MV-4-11 (cell line): ENCODE data around the gene MEIS1.

Source experiments
- DNase-seq: peaks from one replicate; lab custom pipeline; 2025; lab: John Stamatoyannopoulos, UW

Gene MEIS1

DNA sequence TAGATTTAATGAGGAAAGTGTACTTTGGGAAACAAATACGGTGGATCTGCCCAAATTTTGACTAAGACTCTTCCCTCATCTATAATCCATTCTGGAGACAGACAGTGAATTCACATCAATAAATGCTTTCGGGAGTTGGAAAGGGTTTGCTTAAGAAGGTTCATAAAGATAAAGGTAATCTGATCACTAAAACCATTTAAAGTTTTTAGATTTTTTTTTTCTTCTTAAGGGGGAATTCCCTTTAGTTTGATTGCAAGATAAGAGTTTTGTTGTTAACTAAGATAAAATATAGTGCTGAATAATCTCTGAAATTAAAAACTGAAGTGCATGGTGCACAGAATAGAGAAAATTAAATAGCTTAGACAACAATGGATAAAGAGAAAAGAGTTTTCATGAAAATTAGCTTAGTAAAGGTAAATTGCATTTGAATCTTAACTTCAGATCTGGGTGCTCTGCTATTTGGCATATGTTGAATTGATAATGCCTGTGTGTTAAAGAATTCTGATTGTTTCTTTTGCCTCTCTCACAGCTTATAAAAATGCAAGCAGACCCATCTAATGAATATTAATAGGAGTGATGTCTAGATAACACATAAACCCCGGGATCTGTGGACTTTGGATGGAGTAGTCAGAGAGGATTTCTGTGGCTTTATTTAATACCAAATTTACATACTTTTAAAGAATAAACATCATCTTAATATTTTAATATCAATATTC, 100.8 kb downstream of the MEIS1 start:
- no peak for DNase-seq

DNA sequence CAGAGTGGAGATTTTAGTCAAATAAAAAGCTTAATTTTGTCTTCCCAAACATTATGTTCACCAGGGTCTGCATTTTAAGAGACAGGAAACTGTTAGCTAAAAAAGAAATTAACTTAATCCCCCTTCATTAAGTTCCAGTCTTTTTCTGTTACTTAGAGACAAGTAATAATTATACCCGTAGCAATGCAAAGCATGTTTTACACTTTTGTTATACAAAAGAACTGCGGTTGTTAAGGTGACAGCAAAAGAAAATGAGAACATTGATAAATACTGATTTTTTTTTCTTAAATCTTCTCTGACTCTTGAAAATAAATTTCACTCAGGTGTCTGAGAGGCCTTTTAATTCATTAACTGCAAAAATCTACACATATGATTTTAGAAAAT, 101.4 kb downstream of the MEIS1 start:
- no peak for DNase-seq

DNA sequence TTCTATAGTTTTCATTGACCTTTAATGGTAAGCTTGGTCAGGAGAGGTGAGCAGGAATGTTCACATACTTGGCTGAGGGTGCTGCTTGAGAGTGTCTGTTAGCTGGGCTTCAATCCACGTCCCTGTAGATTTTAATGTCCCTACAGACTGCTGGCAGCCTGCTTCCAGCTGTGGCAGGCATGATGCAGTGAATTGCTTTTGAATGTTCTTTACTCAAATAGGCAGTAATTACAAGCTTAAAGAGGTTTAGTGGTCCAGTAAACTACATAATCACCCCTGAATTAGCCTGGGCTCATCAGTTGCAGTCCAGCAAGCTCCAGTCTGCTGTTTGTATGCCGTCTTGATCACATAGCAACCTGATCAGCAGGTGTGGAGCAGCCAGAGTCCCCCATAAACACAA, 102.1 kb downstream of the MEIS1 start:
- no peak for DNase-seq

DNA sequence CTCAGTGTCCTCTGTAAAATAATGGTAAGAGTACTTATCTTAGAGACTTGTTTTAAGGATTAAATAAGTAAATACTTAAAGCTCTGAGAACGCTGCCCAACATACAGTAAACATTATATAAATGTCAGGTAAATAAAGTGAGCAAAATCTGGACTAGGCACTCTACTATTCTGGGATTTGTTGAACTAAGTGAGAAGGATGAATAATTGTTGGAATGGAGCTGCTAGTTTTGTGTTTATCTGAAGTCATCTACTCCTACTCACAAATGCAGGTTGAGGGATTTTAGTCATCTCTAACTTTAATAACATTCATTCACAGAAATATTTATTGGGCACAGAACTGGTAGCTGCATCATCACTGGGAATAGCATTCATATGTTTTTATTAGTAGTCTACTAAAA, 103.4 kb downstream of the MEIS1 start:
- DNase-seq: no peak

DNA sequence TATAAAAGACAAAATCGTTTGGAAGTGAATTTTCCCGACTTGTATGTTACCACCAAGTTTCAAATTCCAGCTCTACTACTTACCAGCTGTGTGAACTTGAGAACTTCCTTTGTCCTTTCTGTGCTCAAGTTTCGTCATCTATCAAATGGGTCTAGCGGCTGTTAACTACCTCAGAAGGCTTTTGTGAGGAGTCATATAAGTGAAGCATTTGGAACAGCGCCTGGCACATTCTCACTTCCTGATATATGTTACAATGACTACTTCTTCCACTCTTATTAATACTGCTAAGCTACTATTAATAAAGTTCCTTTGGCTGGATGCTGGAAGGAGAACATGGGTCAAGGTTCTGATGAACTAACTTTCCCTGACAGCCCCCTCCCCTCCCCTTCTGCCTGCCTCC, 104.5 kb downstream of the MEIS1 start:
- peak; percentile 73 for DNase-seq

DNA sequence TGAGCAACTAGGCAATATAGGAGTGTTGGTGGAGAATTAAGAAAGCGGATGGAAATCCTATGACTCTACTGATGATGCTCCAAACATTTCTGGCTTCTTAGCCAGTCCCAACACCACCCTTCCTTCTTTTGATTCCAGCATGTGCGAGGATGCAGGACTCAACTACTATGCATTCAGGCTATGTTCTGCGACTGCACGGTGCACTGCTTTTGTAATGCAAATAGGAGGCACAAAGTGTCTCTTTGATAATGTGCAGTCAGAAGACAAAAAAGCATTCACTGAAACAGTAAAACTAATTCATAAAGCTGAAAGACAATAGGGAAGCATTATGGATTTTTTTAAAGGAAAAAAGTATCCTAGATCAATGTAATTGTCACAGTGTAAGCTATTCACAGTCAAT, 106.7 kb downstream of the MEIS1 start:
- DNase-seq: no peak

DNA sequence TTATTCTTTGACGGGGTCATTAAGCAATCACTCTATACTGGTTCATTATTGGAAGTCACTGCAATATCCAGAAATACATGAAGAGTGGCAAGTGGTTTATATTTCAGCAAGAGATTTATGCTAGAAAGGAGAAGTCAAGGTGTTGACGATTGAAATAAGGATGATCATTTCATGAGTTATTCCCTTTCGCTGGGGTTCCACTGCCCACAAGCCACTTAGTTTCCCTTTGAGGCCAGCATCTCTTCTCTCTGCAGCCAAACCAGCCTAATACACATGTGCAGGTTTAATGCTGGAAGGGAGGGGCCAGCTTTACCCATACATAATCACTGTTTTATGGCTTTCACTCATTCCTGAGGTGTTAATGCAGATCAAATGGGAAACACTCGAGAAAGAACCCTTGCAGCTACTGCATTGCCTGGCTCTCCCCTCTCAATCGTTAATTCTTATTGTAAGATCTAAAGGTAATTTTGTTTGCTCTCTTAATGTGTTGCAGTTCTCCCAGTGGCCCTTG, 108.4 kb downstream of the MEIS1 start:
- DNase-seq: peak; percentile 17

DNA sequence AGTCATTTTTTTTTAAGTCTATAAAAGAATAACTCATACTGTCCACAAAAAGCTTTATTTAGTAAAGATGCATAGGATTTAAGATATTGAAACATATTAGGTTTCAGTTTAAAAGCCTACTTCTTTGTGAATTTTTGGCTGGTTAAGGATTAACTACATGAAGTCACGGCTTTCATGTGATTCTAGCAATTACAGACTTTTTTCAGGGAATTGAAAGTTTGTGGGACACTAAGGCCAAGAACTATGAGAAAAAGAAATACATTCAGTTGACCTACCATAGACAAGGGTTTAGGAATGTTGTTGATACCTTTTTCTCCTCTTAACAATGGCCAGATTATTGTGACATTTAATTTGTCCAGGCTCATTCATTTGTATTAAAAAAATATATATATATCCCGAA, 109.3 kb downstream of the MEIS1 start:
- no peak for DNase-seq

DNA sequence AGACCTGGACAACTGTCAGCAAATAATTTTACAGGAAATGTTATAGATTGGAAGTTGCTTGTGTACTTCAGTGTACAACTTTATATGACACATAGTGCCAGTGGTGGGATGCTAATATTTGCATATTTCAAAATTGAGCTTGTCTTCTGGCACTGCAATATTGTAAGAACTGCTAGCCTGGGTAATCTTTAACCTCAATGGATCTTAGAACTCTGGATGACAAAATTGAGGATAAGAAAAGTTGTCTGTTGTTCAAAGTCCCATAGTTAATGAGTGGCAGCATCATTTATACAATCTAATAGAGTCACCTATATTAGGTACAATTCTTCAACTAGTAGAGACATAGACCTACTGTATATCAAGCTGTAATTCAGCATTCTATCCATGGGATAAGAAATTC, 110.3 kb downstream of the MEIS1 start:
- DNase-seq: no peak

DNA sequence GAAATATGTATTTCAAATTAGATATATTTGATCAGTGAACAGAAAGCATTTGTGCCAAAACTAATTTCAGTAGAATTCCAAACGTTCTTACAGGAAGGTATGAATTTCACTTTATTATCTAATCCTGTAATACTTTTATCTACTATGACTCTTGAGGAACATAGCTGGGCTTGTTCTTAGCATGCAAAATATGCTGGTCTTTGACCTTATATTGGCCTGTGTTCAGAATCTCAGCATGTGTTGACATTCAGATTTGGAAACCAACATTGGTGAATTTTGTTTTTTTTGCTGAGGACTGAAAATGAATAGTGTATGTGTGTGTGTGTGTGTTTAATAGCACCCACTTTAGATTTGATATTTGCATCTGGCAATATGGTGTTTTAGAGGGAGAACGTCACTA, 112.2 kb downstream of the MEIS1 start:
- DNase-seq: no peak

DNA sequence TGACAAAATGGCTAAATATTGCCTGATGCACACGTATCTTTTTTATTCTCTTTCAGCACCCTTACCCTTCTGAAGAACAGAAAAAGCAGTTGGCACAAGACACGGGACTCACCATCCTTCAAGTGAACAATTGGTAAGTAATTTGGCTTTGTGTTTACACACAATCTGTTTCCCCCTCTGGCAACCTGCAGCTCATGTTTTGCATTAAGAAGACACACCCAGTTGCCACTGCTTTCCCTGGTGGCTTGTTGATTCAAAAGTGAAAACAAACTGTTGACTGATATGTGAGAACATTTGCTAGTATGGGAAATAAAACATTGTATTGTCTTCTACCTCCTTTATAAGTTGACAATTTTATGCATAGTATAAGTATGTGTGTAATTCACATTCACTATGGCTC, 113.0 kb downstream of the MEIS1 start:
- no peak for DNase-seq

DNA sequence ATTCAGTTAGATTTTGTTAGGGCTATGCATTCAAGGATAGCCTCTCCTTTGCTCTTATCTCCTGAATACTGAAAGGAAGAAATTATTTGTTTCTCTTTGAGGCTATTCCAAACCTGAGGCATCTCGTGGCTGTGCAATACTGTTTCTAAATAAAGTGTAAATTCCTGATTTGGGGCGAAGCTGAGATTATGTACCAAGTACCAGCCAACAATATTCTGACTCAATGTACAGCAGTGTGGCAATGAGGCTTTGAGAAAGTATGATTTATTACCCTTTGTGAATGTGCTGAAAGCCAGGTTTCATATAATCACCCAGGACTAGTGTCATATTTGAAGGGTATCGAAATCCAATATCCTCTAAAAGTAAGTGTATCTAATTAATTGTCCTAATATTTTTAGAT, 113.5 kb downstream of the MEIS1 start:
- DNase-seq: no peak

DNA sequence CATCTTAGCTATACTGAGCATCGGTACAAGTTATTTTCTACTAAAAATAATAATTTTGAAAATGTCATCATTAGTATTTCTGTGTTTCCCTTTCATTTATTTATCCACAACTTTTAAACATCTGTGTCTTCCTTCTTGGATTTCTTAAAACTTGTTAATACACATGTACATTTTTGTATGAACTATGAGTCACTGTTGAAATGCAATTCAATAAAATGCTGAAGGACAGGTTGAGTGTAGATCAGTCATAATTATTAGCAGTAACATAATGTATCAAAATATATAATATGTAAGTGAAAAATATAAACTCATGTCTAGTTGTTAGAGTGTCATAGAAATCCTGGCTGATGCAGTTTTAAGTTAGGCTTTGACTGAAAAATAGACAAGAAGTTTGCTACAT, 115.9 kb downstream of the MEIS1 start:
- no peak for DNase-seq

DNA sequence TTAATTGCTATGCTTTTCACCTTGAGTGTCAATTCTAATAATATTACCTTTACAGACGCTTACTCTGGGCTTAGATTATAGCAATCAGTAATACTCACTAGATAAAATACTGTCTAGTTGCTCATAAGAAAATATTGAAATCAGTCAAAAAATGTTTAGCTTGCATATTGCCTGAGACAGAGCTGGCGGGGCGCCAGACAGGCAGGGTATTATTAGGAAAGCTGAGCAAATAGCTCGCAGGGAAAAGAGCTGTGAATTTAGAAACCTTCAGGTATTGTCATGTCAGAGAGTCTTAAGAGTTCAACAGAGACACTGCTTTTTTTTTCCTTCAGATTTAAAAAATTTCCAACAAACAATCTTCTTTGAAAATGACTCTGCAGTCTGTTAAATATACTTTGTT, 118.4 kb downstream of the MEIS1 start:
- no peak for DNase-seq

DNA sequence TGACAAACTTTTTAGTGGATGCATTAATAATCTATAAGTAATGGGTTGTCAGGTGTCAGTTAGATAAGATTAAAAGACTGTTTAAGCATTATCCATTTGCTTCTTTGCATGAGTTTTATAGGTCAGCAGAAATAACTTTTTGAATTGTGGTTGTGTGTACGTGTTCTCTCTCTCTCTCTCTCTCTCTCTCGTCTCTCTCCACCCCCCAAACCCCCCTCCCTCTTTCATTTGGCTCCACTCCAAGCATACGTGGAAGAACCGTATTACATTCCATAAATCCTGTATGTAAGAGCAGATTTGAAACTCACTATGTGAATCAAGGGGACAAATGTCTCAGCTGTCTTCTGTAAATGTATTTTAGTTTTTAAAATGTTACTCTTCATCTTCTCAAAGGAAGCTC, 120.2 kb downstream of the MEIS1 start:
- no peak for DNase-seq

DNA sequence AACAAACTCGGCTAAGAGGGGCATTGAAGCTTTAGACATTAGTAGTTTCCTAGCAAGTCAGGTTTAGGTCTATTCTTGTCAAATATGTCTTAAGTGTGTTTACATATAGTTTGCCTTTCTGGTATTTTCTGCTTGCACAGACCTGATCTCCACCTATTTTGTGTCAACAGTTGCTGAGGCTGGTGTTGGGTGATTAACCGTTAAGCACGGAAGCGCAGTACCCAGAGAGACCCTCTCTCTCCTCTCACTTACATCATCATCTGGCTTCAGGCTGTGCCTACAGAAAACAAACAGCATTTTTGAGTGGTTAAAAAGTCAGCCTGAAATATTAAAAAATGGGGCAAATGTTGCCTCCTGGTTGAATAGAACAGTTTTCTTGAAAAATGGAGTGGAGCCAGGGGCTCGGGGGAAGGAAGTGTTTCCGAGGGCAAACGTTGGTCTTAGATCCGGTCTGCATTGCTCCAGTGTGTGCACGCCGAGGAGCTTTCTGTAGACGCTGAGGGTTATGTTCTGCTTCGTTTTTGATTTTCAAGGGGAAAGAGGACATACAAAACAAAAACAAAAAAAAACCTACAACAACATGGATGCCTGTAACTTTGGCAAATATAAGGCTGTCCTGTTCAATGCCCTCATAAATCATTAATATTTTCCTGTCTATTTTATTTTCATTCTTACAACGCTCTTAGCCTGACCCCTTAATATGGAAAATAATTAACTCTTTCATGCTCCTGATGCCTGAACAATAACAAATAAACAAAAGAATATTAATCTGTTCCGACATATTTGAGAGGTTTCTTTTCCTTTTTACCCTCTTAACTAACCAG, 120.8 kb downstream of the MEIS1 start:
- no peak for DNase-seq

DNA sequence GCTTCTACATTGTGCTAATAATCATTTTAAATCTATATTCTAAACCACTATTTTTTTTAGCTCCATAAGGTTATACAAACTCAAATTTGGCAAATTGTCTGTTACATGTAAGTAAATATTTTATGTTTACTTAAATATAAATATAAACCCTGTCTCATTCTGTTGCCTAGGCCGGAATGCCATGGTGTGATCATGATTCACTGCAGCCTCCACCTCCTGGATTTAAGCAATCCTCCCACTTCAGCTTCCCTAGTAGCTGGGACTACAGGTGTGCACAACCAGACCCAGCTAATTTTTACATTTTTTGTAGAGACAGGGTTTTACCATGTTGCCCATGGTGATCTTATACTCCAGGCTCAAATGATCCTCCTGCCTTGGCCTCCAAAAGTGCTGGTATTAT, 124.7 kb downstream of the MEIS1 start:
- no peak for DNase-seq

DNA sequence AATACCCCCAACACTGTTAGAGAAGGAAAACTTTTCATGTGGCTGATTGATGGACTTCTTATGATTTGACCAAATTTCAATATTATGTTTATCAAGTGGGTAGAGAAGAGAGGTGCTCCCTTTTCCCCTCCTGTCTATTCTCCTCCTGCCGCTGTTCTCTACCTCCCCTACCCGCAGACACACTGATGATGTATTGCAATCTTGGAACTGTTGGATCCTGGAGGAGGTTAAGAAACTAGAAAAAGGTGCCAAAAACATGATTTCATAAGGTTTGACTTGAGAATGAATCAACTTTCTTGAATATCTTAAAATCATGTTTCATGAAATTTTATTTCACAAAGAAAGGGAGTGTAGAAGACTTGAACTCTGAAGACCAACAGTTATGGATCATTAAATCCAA, 125.8 kb downstream of the MEIS1 start:
- DNase-seq: no peak

DNA sequence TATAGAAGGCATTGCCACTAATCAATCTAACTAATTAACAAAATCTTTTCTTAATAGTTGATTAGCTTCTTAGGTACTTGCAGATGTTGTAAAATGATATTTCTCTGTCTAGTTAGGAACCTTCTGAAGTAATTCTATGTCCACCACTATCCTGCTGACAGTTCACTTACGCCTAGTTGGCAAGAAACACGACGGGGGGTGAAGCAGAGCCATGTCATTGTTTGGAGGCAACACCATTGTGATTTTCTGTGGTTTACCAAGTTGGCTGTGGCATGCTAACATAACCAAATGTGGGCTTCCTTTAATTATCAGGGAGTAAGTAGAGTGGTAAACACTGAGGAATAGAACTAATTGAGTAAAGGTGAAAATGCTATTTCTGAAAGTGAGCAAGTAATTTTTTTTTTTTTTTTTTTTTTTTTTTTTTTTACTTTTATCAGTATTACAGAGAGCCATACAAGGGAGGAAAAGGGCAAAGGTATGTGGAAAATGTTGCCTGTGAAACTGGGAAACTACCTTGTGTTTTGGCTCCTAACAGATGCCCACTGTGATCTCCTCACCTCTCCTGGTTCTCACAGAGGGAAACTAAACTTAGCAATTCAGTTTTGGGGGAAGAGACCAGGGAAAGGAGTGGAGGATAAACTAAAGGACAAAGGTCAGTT, 126.8 kb downstream of the MEIS1 start:
- peak; percentile 4 for DNase-seq

DNA sequence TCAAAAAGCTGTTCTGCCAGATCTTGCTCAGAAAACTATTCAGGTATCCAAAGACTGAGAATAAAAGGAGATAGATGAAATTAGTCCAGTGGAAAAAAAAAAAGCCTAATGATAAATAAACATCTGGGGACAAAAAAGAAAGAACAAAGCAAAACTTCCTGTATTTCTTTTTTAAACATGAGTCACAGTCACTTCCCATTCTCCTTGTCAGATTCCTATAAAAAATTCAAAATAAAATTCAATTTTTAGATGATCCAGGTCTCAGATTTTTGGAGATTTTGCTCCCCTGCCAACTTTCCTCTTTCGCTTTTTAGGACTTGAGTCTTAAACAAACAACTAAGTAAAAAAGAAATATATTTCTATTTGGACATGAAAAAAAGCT, 127.4 kb downstream of the MEIS1 start:
- no peak for DNase-seq

DNA sequence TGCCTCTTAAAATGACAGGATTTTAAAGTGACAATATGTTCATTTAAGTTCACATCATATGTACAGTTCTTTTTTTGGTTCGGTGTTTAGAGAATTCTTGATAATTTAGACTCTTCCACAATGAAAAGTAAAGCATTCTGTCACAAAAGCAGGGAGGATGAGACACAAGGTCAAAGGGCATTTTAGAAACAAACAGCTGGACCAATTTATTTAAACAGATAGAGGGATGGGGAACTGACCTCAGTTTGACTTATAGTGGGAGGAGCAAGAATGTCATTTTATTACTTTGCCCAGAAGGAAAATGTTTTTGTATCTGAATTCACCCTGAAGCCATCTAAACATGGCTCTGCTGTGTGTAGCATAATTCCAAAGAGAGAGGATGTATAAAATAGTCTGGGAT, 128.5 kb downstream of the MEIS1 start:
- no peak for DNase-seq

DNA sequence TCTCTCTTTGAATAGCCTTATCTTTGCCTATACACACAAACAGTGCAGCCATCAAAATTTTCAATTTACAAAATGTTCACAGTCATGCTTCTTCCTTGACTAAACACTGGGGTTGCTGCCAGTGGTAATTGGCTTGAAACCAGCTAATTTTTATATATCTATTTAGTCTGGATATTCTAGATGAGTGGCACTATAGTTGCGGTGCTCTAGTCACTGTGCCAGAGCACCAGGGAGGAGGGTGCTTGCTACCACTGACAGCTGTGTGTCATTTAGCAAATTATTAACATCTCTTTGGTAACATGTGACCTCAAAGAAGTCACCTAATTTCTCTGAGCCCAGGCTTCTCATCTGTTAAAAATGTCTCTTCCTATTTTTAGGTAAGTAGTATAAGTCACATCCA, 130.4 kb downstream of the MEIS1 start:
- DNase-seq: no peak
